H1 (cell line): Measurements from ENCODE around the gene GGT6. TPM values are rescaled to one million over a fixed set of nuclear protein-coding genes. Genes with fewer than 3 reads are reported as not detected.

ENCODE experiments used
- CTCF ChIA-PET: fragments of 300-600 bp; sonication (Branson Sonifier 250); formaldehyde crosslinking; loops from one replicate; lab custom pipeline; 2021; ENCODE audit not compliant: partially characterized antibody; lab: Charles Lee
- POLR2A ChIA-PET: fragments of 300-600 bp; sonication (Branson Sonifier 250); formaldehyde crosslinking; loops from one replicate; lab custom pipeline; 2021; ENCODE audit warnings: inconsistent platforms; ENCODE audit not compliant: partially characterized antibody; lab: Charles Lee
- DNase-seq, 2 experiments: peaks; one replicate each; pipeline versions ENCODE4 v3.0.0 to v3.0.0-alpha.2; 2010 to 2022; ENCODE audit warnings: low spot score in 2 of 2, low read depth in 1 of 2, mixed read lengths in 1 of 2
- FAIRE-seq: peaks from 2 replicates; lab custom pipeline; 2011; peaks lifted over from hg19 to GRCh38; lab: Jason Lieb, UNC
- H2AFZ ChIP-seq: 2 replicates; pipeline ENCODE4 v1.8.1; 2012; ENCODE audit warnings: low read length, inconsistent platforms
- H2AK5ac ChIP-seq: 2 replicates; pipeline ENCODE4 v1.6.1; 2013; ENCODE audit warnings: low read depth, low read length
- H2BK120ac ChIP-seq: replicated peaks from 2 replicates; pipeline ENCODE3; 2013; ENCODE audit warnings: low read depth, low read length, inconsistent platforms
- H2BK12ac ChIP-seq: 2 replicates; pipeline ENCODE4 v1.6.1; 2013; ENCODE audit warnings: low read depth, low read length
- H2BK15ac ChIP-seq: 2 replicates; pipeline ENCODE4 v1.6.1; 2013; ENCODE audit warnings: low read length
- H2BK20ac ChIP-seq: 2 replicates; pipeline ENCODE4 v1.6.1; 2013; ENCODE audit warnings: low read length
- H2BK5ac ChIP-seq: 2 replicates; pipeline ENCODE4 v1.6.1; 2013; ENCODE audit warnings: low read depth, low read length
- H3K14ac ChIP-seq: 2 replicates; pipeline ENCODE4 v1.6.1; 2013; ENCODE audit warnings: inconsistent platforms; ENCODE audit not compliant: insufficient read length
- H3K18ac ChIP-seq: 2 replicates; pipeline ENCODE4 v1.6.1; 2013; ENCODE audit warnings: low read length; ENCODE audit errors: extremely low read depth
- H3K23ac ChIP-seq: 2 replicates; pipeline ENCODE4 v1.6.1; 2013; ENCODE audit warnings: inconsistent platforms; ENCODE audit not compliant: insufficient read length
- H3K23me2 ChIP-seq: 2 replicates; pipeline ENCODE4 v1.6.1; 2013; ENCODE audit warnings: low read depth, low read length
- H3K27ac ChIP-seq: 2 replicates; pipeline ENCODE4 v1.6.1; 2011; ENCODE audit warnings: low read depth, low read length, inconsistent platforms
- H3K27me3 ChIP-seq, 4 experiments: replicated peaks in 1 of 4; 1 replicate in 1 of 4; 2 replicates in 3 of 4; pipeline versions ENCODE4 v1.6.1 to v1.8.1; 2011 to 2013; ENCODE audit warnings: low read length in 3 of 4, mild to moderate bottlenecking in 3 of 4, inconsistent platforms in 2 of 4, mixed read lengths in 2 of 4, moderate library complexity in 1 of 4; ENCODE audit not compliant: control insufficient read depth in 3 of 4, insufficient read depth in 3 of 4; ENCODE audit errors: extremely low read depth in 1 of 4
- H3K36me3 ChIP-seq, 4 experiments: 2 replicates each; pipeline versions ENCODE4 v1.6.1 to v1.8.1; 2011 to 2013; ENCODE audit warnings: mild to moderate bottlenecking in 4 of 4, low read length in 3 of 4, moderate library complexity in 2 of 4, control low read depth in 1 of 4, inconsistent platforms in 1 of 4; ENCODE audit not compliant: insufficient read depth in 4 of 4, control insufficient read depth in 2 of 4
- H3K4ac ChIP-seq: replicated peaks from 2 replicates; pipeline ENCODE3; 2013; ENCODE audit warnings: low read length, low read depth, mixed read lengths, inconsistent platforms; ENCODE audit not compliant: insufficient read length
- H3K4me1 ChIP-seq, 4 experiments: replicated peaks in 1 of 4; 1 replicate in 1 of 4; 2 replicates in 3 of 4; pipeline versions ENCODE4 v1.6.1 to v1.8.1; 2011 to 2013; ENCODE audit warnings: low read length in 3 of 4, inconsistent platforms in 2 of 4, mixed read lengths in 1 of 4; ENCODE audit not compliant: insufficient read depth in 4 of 4, control insufficient read depth in 3 of 4
- H3K4me2 ChIP-seq, 2 experiments: 2 replicates each; pipeline versions ENCODE4 v1.6.1 to v1.8.1; 2011 to 2013; ENCODE audit warnings: low read depth in 2 of 2, low read length in 2 of 2, control low read depth in 1 of 2, inconsistent platforms in 1 of 2, mild to moderate bottlenecking in 1 of 2; ENCODE audit not compliant: insufficient read depth in 1 of 2
- H3K4me3 ChIP-seq, 4 experiments: fragments of 200-600, 300-600 bp in 1 of 4; sonication (generic), shearing (Covaris generic), sonication (Bioruptor Twin) in 1 of 4; 2 replicates each; pipeline versions ENCODE4 v1.5.1 to v1.8.1; 2011 to 2016; ENCODE audit warnings: low read length in 4 of 4, low read depth in 3 of 4, control low read depth in 2 of 4, inconsistent platforms in 2 of 4, mild to moderate bottlenecking in 2 of 4, mixed read lengths in 1 of 4, moderate library complexity in 1 of 4; ENCODE audit not compliant: insufficient read depth in 2 of 4; ENCODE audit errors: extremely low read depth in 1 of 4
- H3K56ac ChIP-seq: replicated peaks from 2 replicates; pipeline ENCODE3; 2013; ENCODE audit warnings: low read depth, mild to moderate bottlenecking, mixed read lengths, low read length, inconsistent platforms; ENCODE audit not compliant: insufficient read length
- H3K79me1 ChIP-seq: 2 replicates; pipeline ENCODE4 v1.6.1; 2013; ENCODE audit warnings: low read depth, low read length, control low read depth
- H3K79me2 ChIP-seq, 2 experiments: 2 replicates each; pipeline versions ENCODE4 v1.6.1 to v1.8.1; 2012 to 2013; ENCODE audit warnings: low read length in 2 of 2, mild to moderate bottlenecking in 2 of 2, inconsistent platforms in 1 of 2; ENCODE audit not compliant: insufficient read depth in 2 of 2, control insufficient read depth in 1 of 2
- H3K9ac ChIP-seq, 4 experiments: replicated peaks in 1 of 4; 1 replicate in 1 of 4; 2 replicates in 3 of 4; pipeline versions ENCODE4 v1.6.1 to v1.8.1; 2011 to 2013; ENCODE audit warnings: low read depth in 3 of 4, low read length in 3 of 4, control low read depth in 2 of 4, mild to moderate bottlenecking in 2 of 4, moderate library complexity in 2 of 4, inconsistent platforms in 1 of 4; ENCODE audit errors: extremely low read depth in 1 of 4
- H3K9me3 ChIP-seq, 2 experiments: 2 replicates each; pipeline versions ENCODE4 v1.6.1 to v1.8.1; 2012 to 2013; ENCODE audit warnings: mild to moderate bottlenecking in 2 of 2, moderate library complexity in 2 of 2, control low read depth in 1 of 2, inconsistent platforms in 1 of 2, low read depth in 1 of 2, low read length in 1 of 2, mixed read lengths in 1 of 2; ENCODE audit not compliant: insufficient read depth in 2 of 2
- H4K20me1 ChIP-seq, 2 experiments: replicated peaks in 1 of 2; 2 replicates each; pipeline versions ENCODE3 to v1.8.1; 2011 to 2013; ENCODE audit warnings: inconsistent platforms in 2 of 2, low read length in 2 of 2, mild to moderate bottlenecking in 1 of 2; ENCODE audit not compliant: insufficient read depth in 2 of 2, control insufficient read depth in 1 of 2
- H4K5ac ChIP-seq: 2 replicates; pipeline ENCODE4 v1.6.1; 2013; ENCODE audit warnings: low read length, low read depth, mixed read lengths, inconsistent platforms; ENCODE audit not compliant: insufficient read length
- H4K8ac ChIP-seq: 2 replicates; pipeline ENCODE4 v1.8.0; 2013; ENCODE audit warnings: mild to moderate bottlenecking, moderate library complexity, low read length, inconsistent platforms; ENCODE audit not compliant: insufficient read depth; ENCODE audit errors: extremely low read depth
- H4K91ac ChIP-seq: replicated peaks from 2 replicates; pipeline ENCODE3; 2013; ENCODE audit warnings: low read length, mixed read lengths, inconsistent platforms; ENCODE audit not compliant: insufficient read length
- BACH1 ChIP-seq: IDR thresholded peaks from 2 replicates; pipeline ENCODE4 v1.6.1; 2012; ENCODE audit warnings: low read length, improper control_type of control experiment
- PHF8 ChIP-seq: fragments of 200-600 bp; sonication (generic); conservative IDR thresholded peaks from 2 replicates; pipeline ENCODE4 v1.7.1; 2012; ENCODE audit warnings: low read depth, mild to moderate bottlenecking, inconsistent platforms, low read length, moderate library complexity
- WGBS, 2 experiments: shearing (Covaris generic) in 1 of 2; methylation state at CpG; one replicate each; pipeline versions ENCODE4 v1.1.6 to v1.1.7; 2013 to 2015; ENCODE audit warnings: low lambda C conversion rate in 2 of 2, mixed read lengths in 2 of 2, inconsistent platforms in 1 of 2, low coverage in 1 of 2, missing lambda C conversion rate in 1 of 2; ENCODE audit not compliant: insufficient replicate concordance in 2 of 2, insufficient coverage in 1 of 2, insufficient read length in 1 of 2; ENCODE audit errors: extremely low coverage in 1 of 2, missing lambda C conversion rate in 1 of 2; 5-methylcytosine and 5-hydroxymethylcytosine counted together
- polyA plus RNA-seq, 7 experiments: library from polyadenylated mRNA; depleted of rRNA in 3 of 7; stranded (reverse) in 5 of 7; unstranded in 2 of 7; fragments of >200 nt in 5 of 7; fragments of 200-250 nt in 2 of 7; gene quantifications; 1 replicate in 5 of 7; 2 replicates in 1 of 7; 4 replicates in 1 of 7; pipeline versions ENCODE4 v1.2.1 to v1.2.3, GENCODE V29; 2011 to 2013; ENCODE audit warnings: missing spikeins in 2 of 7, mixed read lengths in 2 of 7
- total RNA-seq: library from RNA; stranded (reverse); fragmentation: NEBNext Ultra II Directional; extraction: Animal tissue kit (Norgen Biotek cat#: 25700); gene quantifications from 2 replicates; pipeline ENCODE4 v1.2.1, GENCODE V29; 2021

The GGT6 gene
- total and polyA plus RNA-seq, 2 of the 8 experiments (the other 6 are each of a cell fraction or from before 2014, with no cell fraction given) = 0.18 TPM; not detected in 1

DNA sequence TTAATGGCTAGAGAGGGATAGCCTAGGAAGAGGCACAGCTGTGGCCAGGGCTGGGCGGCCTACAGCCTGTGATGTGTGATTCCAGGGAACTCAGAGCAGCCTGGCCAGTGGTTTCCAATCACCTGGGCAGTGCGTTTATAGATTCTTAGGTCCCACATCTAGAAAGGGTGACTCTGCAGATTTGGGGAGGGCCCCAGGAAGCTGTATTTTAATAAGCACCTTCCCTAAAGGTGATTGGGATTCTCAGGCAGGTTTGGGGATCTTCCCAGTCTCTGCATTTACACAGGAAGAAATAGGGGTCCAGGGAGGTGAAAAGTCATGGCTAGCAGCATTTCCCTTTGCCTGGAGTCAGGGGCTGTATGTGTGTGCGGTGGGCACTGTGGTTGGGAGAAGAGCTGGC is 52.2 kb downstream of the GGT6 start:
- peak; percentile 65 for TF ChIP-seq BACH1
- no peak for TF ChIP-seq PHF8
- CTCF ChIA-PET = interaction anchor here (1.2 to 1.7 kb wide), 3 partner anchors 15 to 87 kb away, joined by 3 to 4 read pairs (median 4); partner anchors contain the start of gene GGT6

More for the DNA sequence above, 52.2 kb downstream of the GGT6 start:
- no peak overlapping the region for H3K14ac ChIP-seq
- no peak overlapping the region for H3K9ac ChIP-seq
- no peak overlapping the region for H2AFZ ChIP-seq
- no peak overlapping the region for H3K4me3 ChIP-seq
- DNase-seq (no peak), FAIRE-seq (no peak)
- H4K91ac ChIP-seq = no peak overlapping the region
- H3K27ac ChIP-seq = no peak overlapping the region
- H3K4me1 ChIP-seq = no peaks in the 10 kb centered on the region
- H3K36me3 ChIP-seq = no peaks in the 10 kb centered on the region
- H2AK5ac ChIP-seq = no peak overlapping the region
- no peak overlapping the region for H3K4ac ChIP-seq
- no peaks in the 10 kb centered on the region; a peak in 2 of 7 replicates for H3K27me3 ChIP-seq
- no peaks in the 10 kb centered on the region; the same call in 1 of the 2 replicates for H3K79me1 ChIP-seq
- H2BK120ac ChIP-seq = no peak overlapping the region
- H3K4me2 ChIP-seq = no peak overlapping the region
- POLR2A ChIA-PET = interaction anchor here (0.7 to 1.3 kb wide), 3 partner anchors 10 to 365 kb away, joined by 3 to 4 read pairs (median 3); no protein-coding TSS in a partner anchor
- no peak overlapping the region for H3K23ac ChIP-seq
- H2BK15ac ChIP-seq = no peak overlapping the region
- H4K5ac ChIP-seq = no peak overlapping the region
- H2BK12ac ChIP-seq = no peak overlapping the region
- no peaks in the 10 kb centered on the region for H3K79me2 ChIP-seq
- no peak overlapping the region for H3K56ac ChIP-seq
- H4K20me1 ChIP-seq = no peaks in the 10 kb centered on the region
- H4K8ac ChIP-seq = no peak overlapping the region
- H3K9me3 ChIP-seq = no peaks in the 10 kb centered on the region
- H3K18ac ChIP-seq = no peak overlapping the region
- no peak overlapping the region for H2BK20ac ChIP-seq
- no peaks in the 10 kb centered on the region for H3K23me2 ChIP-seq
- H2BK5ac ChIP-seq = no peak overlapping the region
- WGBS, 2 experiments = 85% methylated on average over 3 of the region's 3 CpGs; no CpG with 5 or more reads in 1 of the 2 experiments
